Measurements from ENCODE around the gene PTDSS2. TPM values are rescaled to one million over a fixed set of nuclear protein-coding genes. Genes with fewer than 3 reads are reported as not detected.

The PTDSS2 gene
- total and polyA plus RNA-seq, 2 of the 13 experiments (the other 11 are each of a cell fraction or from before 2014, with no cell fraction given): 21.7 to 26.4 TPM

- TF ChIP-seq TP53 (CRISPR knock-in tag; conservative IDR thresholded peaks at IDR 0.05) (no peak), POLR2AphosphoS5 (IDR thresholded peaks at IDR 0.05; ENCODE audit: low read depth, low read length) (0 out of 2 replicates have a peak, but pooled peaks have one; percentile 27), HOXA3 (CRISPR knock-in tag; IDR thresholded peaks at IDR 0.05) (peak; percentile 69; the same call in 1 of the 2 replicates), ZC3H4 (CRISPR knock-in tag; IDR thresholded peaks at IDR 0.05; ENCODE audit: borderline replicate concordance) (no peak), FIP1L1 (IDR thresholded peaks at IDR 0.05; ENCODE audit: borderline replicate concordance, insufficient read depth, low read depth, low read length) (no peak), TSC22D2 (CRISPR knock-in tag; IDR thresholded peaks at IDR 0.05; ENCODE audit: borderline replicate concordance) (no peak), TAF15 (IDR thresholded peaks at IDR 0.05; ENCODE audit: low read depth, low read length, poor library complexity, severe bottlenecking) (no peak), TBP (CRISPR knock-in tag; IDR thresholded peaks at IDR 0.05) (no peak), SALL1 (CRISPR knock-in tag; IDR thresholded peaks at IDR 0.05) (peak; percentile 63; the same call in 1 of the 2 replicates), FOSL1 (CRISPR knock-in tag; IDR thresholded peaks at IDR 0.05; ENCODE audit: borderline replicate concordance) (no peak), SOX6 (IDR thresholded peaks at IDR 0.05) (no peak), SOX6 (CRISPR knock-in tag; IDR thresholded peaks at IDR 0.05) (peak; percentile 50), EEA1 (CRISPR knock-in tag; IDR thresholded peaks at IDR 0.05; ENCODE audit: borderline replicate concordance) (peak; percentile 42; the same call in 1 of the 2 replicates), CENPX (CRISPR knock-in tag; IDR thresholded peaks at IDR 0.05) (no peak), CHCHD3 (CRISPR knock-in tag; IDR thresholded peaks at IDR 0.05) (no peak), MATR3 (CRISPR knock-in tag; IDR thresholded peaks at IDR 0.05) (no peak), TRAFD1 (CRISPR knock-in tag; IDR thresholded peaks at IDR 0.05; ENCODE audit: borderline replicate concordance) (no peak), ZNF512 (CRISPR knock-in tag; IDR thresholded peaks at IDR 0.05) (no peak), ZBTB10 (CRISPR knock-in tag; IDR thresholded peaks at IDR 0.05; ENCODE audit: borderline replicate concordance) (no peak)
These were observed 68.6 kb downstream of the PTDSS2 start (continued) for GRCh38 chr11:518463-519202.
